ENCODE measurements around the gene VRK3.
"Not testable (repeated sequence)": the region's sequence is repeated elsewhere in the genome, so short reads cannot be mapped to it uniquely, and the experiment has no call there.

VRK3 gene

GRCh38 chr19:50025022-50025793, at the start of gene VRK3:
Gene VRK3 (minus strand): TSS chr19:50025372. CDS start chr19:50016162, 9,210 bp downstream.
- peak; percentile 98 for FAIRE-seq

GRCh38 chr19:50068382-50068781, 43.2 kb upstream of the VRK3 start:
- FAIRE-seq, result not testable (repeated sequence)

- FAIRE-seq, result no peak
Observed at GRCh38 chr19:50067575-50067974, 42.4 kb upstream of the VRK3 start.

GRCh38 chr19:50065938-50066337, 40.8 kb upstream of the VRK3 start:
- no peak for FAIRE-seq

GRCh38 chr19:50061650-50062049, 36.5 kb upstream of the VRK3 start:
- FAIRE-seq, result no peak

- no peak for FAIRE-seq
Observed at GRCh38 chr19:50060107-50060506, 34.9 kb upstream of the VRK3 start.

GRCh38 chr19:50059045-50059444, 33.9 kb upstream of the VRK3 start:
- FAIRE-seq, result no peak

GRCh38 chr19:50058425-50058824, 33.3 kb upstream of the VRK3 start:
- no peak for FAIRE-seq

GRCh38 chr19:50053119-50053518, 27.9 kb upstream of the VRK3 start:
- FAIRE-seq, result no peak

GRCh38 chr19:50051964-50052363, 26.8 kb upstream of the VRK3 start:
- FAIRE-seq, result no peak

GRCh38 chr19:50051228-50051895, 26.2 kb upstream of the VRK3 start:
- not testable (repeated sequence) for FAIRE-seq

- no peak for FAIRE-seq
Observed at GRCh38 chr19:50050406-50051227, 25.4 kb upstream of the VRK3 start.

- FAIRE-seq, result no peak
Observed at GRCh38 chr19:50047671-50048070, 22.5 kb upstream of the VRK3 start.

GRCh38 chr19:50046649-50047503, 21.7 kb upstream of the VRK3 start:
- FAIRE-seq, result no peak

- no peak for FAIRE-seq
Observed at GRCh38 chr19:50044922-50045321, 19.8 kb upstream of the VRK3 start.

GRCh38 chr19:50043967-50044366, 18.8 kb upstream of the VRK3 start:
- FAIRE-seq, result no peak

- FAIRE-seq, result no peak
Observed at GRCh38 chr19:50042363-50043024, 17.3 kb upstream of the VRK3 start.

GRCh38 chr19:50040967-50041366, 15.8 kb upstream of the VRK3 start:
- FAIRE-seq, result no peak

GRCh38 chr19:50039968-50040367, 14.8 kb upstream of the VRK3 start:
- FAIRE-seq, result no peak

- FAIRE-seq, result no peak
Observed at GRCh38 chr19:50036908-50037307, 11.7 kb upstream of the VRK3 start.

GRCh38 chr19:50030937-50031336, 5.8 kb upstream of the VRK3 start:
- FAIRE-seq, result no peak

GRCh38 chr19:50030225-50030624, 5.1 kb upstream of the VRK3 start:
- no peak for FAIRE-seq
